Psoas muscle (tissue), 8 donors: Measurements from ENCODE around the gene TRPV5. TPM values are rescaled to one million over a fixed set of nuclear protein-coding genes. Genes with fewer than 3 reads are reported as not detected.

ENCODE experiments used
- ATAC-seq, 4 donors: fragments of 200-7000 bp; cut with Tn5 transposase; one replicate each; pipeline ENCODE4 v1.9.1; 2020; ENCODE audit warnings: moderate library complexity in 3 of 4, mild to moderate bottlenecking in 2 of 4
- DNase-seq, 2 donors: peaks; one replicate each; pipeline ENCODE4 v3.0.0-alpha.2; 2020
- H3K27ac ChIP-seq: fragments of 200-600 bp; one replicate; pipeline ENCODE4 v1.8.0; 2022
- H3K27me3 ChIP-seq, 3 donors: fragments of 200-600 bp in 1 of 3; one replicate each; pipeline versions ENCODE4 v1.6.1 to v1.8.0; 2013 to 2022; ENCODE audit warnings: low read length in 2 of 3, mild to moderate bottlenecking in 2 of 3, moderate library complexity in 1 of 3; ENCODE audit not compliant: insufficient read depth in 3 of 3
- H3K36me3 ChIP-seq, 2 donors: fragments of 200-600 bp in 1 of 2; one replicate each; pipeline versions ENCODE4 v1.6.1 to v1.8.0; 2013 to 2022; ENCODE audit warnings: low read depth in 1 of 2, mild to moderate bottlenecking in 1 of 2, moderate library complexity in 1 of 2; ENCODE audit not compliant: insufficient read depth in 1 of 2
- H3K4me1 ChIP-seq: fragments of 200-600 bp; one replicate; pipeline ENCODE4 v1.8.0; 2022
- H3K4me3 ChIP-seq: fragments of 200-600 bp; one replicate; pipeline ENCODE4 v1.8.0; 2022; ENCODE audit warnings: mild to moderate bottlenecking
- H3K9me3 ChIP-seq: fragments of 200-600 bp; one replicate; pipeline ENCODE4 v1.8.0; 2022
- WGBS, 3 donors: extraction: QIAGEN DNeasy Blood & Tissue Kit; methylation state at CpG; one replicate each; pipeline versions ENCODE4 v1.1.6 to v1.1.7; 2013; 5-methylcytosine and 5-hydroxymethylcytosine counted together
- intact Hi-C, 2 donors: fragments of 100-400 bp; cut with DNase I; formaldehyde crosslinking; loops; one replicate each; pipeline versions ENCODE4 v1.11.0 to v1.14.2; 2022
- polyA plus RNA-seq, 3 donors: library from polyadenylated mRNA; stranded (reverse); fragments of 200-250 nt; gene quantifications; one replicate each; pipeline ENCODE4 v1.2.3, GENCODE V29; 2013
- total RNA-seq, 4 donors: library from RNA; stranded (reverse); fragmentation: NEBNext Ultra II Directional in 2 of 4; extraction: Animal tissue kit (Norgen Biotek cat#: 25700) in 2 of 4; gene quantifications; one replicate each; pipeline versions ENCODE4 v1.2.1 to v1.2.4, GENCODE V29; 2021 to 2023
- TF ChIP-seq, protein P1 (sequence below): fragments of 200-600 bp; IDR thresholded peaks from one replicate; pipeline ENCODE4 v1.8.0; 2022; ENCODE audit warnings: antibody characterized with exemption
- donor health status: healthy with polysubstance abuse.
- donor health status: DM: no; HTN: no; CAD: no; lungs with moderate emphysema.
- donor health status: Bipolar disorder and iron deficiency.
- donor health status: healthy.
- donor health status: DM: yes; HTN: yes; CAD: no.
- donor health status: DM: no; HTN: no; CAD: no.
- donor health status: DM: no; HTN: no; CAD: no.
- donor health status: DM: yes; HTN: yes; CAD: no.

The TRPV5 gene
- total and polyA plus RNA-seq, 7 donors = 0.06 TPM; not detected in 6

DNA sequence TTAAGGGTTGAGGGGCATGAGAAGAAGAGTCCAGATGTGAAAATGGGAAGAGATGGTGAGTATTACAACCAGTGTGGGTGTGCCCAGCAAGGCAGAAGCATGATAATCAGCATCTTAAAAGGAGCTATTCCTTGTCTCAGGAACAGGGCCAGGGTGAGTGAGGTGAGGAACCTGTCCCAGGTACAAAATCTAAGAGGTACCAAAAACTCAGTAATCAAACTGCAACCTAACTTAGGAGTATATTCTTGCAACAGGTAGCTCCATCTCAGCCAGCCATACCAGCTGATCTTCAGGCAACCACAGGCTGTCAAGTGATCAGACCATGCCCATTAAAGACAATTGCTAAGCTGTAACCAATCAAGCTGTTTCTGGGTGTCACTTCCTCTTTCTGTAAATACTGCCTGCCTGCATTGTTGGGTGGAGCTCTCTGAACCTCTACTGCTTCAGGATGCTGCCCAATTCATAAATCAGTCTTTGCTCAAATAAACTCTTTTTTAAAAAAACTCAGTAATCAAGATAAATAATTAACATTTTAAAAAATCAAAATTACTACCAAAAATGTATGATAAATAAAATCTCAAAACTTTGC is 21.2 kb upstream of the TRPV5 start:
- no peak overlapping the region for H3K27ac ChIP-seq
- no peaks in the 10 kb centered on the region for H3K36me3 ChIP-seq
- no peak overlapping the region for H3K4me3 ChIP-seq
- ATAC-seq (no peak), DNase-seq (no peak)
- H3K4me1 ChIP-seq = no peaks in the 10 kb centered on the region
- TF ChIP-seq, protein P1, sequence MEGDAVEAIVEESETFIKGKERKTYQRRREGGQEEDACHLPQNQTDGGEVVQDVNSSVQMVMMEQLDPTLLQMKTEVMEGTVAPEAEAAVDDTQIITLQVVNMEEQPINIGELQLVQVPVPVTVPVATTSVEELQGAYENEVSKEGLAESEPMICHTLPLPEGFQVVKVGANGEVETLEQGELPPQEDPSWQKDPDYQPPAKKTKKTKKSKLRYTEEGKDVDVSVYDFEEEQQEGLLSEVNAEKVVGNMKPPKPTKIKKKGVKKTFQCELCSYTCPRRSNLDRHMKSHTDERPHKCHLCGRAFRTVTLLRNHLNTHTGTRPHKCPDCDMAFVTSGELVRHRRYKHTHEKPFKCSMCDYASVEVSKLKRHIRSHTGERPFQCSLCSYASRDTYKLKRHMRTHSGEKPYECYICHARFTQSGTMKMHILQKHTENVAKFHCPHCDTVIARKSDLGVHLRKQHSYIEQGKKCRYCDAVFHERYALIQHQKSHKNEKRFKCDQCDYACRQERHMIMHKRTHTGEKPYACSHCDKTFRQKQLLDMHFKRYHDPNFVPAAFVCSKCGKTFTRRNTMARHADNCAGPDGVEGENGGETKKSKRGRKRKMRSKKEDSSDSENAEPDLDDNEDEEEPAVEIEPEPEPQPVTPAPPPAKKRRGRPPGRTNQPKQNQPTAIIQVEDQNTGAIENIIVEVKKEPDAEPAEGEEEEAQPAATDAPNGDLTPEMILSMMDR = no peak
- H3K27me3 ChIP-seq = no peaks in the 10 kb centered on the region
- intact Hi-C loops = no loop called here
- no peaks in the 10 kb centered on the region for H3K9me3 ChIP-seq

DNA sequence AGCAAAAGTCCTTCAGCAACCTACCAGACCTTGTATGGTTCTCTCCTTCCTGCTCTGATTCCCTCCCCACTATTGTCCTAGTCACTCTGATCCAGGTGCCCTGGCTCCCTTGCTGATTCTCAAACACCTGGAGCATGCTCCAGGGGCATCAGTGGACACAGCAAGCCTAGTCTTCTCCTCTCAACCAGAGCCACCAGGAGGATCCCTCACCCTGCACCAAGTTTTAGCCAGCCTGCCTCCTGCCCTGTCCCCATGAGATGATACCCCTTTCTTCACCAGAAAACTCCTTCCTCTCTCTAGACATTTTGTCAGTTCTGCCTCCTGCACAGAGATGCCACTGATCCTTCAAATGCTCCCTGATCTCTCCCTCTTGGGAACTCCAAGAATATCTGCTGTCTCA is 16.7 kb upstream of the TRPV5 start:
- no peaks in the 10 kb centered on the region for H3K27me3 ChIP-seq
- TF ChIP-seq, protein P1 = no peak
- no peak overlapping the region for H3K4me3 ChIP-seq
- H3K4me1 ChIP-seq = no peaks in the 10 kb centered on the region
- no peaks in the 10 kb centered on the region for H3K36me3 ChIP-seq
- DNase-seq = no peak
- intact Hi-C loops = no loop called here
- no peak overlapping the region for H3K27ac ChIP-seq
- no peak for ATAC-seq
- no peaks in the 10 kb centered on the region for H3K9me3 ChIP-seq

DNA sequence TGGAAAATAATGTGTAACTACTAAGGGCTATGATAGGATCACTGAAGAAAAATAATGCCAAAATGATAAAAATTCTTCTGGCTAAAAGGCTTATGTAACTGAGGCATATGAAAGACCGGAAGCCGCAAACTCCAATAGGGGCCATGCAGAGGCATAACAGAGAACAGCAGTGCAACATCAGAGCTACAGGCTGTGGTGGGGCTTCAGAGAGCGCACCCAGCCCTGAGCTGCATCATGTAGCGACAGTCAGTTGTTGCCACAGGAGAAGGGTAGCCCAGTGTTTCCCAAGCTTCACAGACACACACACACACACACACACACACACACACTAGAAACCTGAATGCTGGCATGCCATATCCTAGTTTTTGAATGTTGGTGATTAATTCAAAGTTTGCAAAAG is 15.1 kb upstream of the TRPV5 start:
- intact Hi-C loops = no loop called here
- WGBS, 3 donors = 91 to 93% (median 93%) methylated on average over 4 of the region's 4 CpGs
- ATAC-seq = no peak
- Histone ChIP-seq H3K27ac (no peak overlapping the region), H3K4me3 (no peak overlapping the region), H3K4me1 (no peaks in the 10 kb centered on the region), H3K27me3 (no peaks in the 10 kb centered on the region), H3K9me3 (no peaks in the 10 kb centered on the region), H3K36me3 (no peaks in the 10 kb centered on the region)
- TF ChIP-seq, protein P1 = no peak
- DNase-seq = no peak

DNA sequence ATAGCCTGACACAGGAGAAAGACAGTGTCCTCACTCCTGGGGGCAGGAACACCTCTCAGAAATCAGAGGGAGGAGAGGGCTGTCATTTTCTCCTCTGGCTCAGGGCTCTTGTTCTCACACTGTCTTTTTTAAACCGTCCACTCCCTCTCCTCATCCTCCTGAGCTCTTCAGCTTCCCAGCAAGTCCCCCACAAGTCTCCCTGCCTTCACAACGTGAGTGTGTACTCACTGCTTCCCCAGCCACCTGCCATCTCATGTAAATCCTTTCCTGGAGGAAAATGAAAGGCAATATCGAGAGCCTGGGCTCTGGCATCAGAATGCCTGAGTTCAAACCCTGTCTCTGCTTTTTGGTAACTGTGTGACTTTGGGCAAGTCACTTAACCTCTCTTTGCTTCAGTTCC is 11.5 kb upstream of the TRPV5 start:
- ATAC-seq (no peak), DNase-seq (no peak)
- peaks cover 0 to 2% (median 0%) of the 10 kb centered on the region in 3 donors for H3K27me3 ChIP-seq
- intact Hi-C loops = no loop called here
- TF ChIP-seq, protein P1 = no peak
- H3K36me3 ChIP-seq = no peaks in the 10 kb centered on the region
- WGBS, 3 donors = 48 to 59% (median 51%) methylated on average over 3 of the region's 3 CpGs
- H3K4me1 ChIP-seq = no peaks in the 10 kb centered on the region
- H3K4me3 ChIP-seq = no peak overlapping the region
- H3K27ac ChIP-seq = no peak overlapping the region
- no peaks in the 10 kb centered on the region for H3K9me3 ChIP-seq

DNA sequence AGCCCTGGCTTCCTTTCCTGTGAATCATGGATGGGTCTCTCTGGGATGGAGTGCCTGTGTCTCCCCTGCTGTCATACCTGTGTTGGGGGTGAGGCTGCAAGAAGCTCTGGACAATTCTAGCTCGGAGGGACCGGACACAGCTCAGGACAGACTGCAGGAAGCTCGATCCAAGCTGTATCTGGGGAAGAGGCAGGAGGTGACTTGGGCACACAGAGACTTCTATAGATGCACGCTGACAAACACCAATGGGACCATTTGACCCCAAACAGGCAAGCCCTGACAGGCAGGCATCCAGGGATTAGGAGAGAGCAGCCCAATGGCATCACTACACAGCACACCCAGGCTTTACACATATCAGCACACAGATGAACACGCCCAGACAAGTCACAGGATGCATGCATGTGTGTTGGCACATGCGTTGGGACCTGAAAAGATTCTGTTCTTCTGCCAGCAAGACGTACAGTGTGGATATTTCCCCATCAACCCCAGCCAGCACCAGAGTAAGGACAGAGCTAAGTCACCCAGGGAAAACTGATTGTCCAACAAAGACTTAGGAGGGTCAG is 10.2 kb upstream of the TRPV5 start:
- WGBS, 3 donors = 76 to 80% (median 80%) methylated on average over 7 of the region's 7 CpGs
- DNase-seq (no peak), ATAC-seq (no peak)
- TF ChIP-seq, protein P1 = no peak
- intact Hi-C loops = no loop called here
- no peaks in the 10 kb centered on the region for H3K36me3 ChIP-seq
- H3K27ac ChIP-seq = no peak overlapping the region
- peaks cover 0 to 2% (median 0%) of the 10 kb centered on the region in 3 donors for H3K27me3 ChIP-seq
- H3K9me3 ChIP-seq = no peaks in the 10 kb centered on the region
- H3K4me1 ChIP-seq = no peaks in the 10 kb centered on the region
- no peak overlapping the region for H3K4me3 ChIP-seq
